ENCODE data around the gene MROH9. TPM values are rescaled to one million over a fixed set of nuclear protein-coding genes. Genes with fewer than 3 reads are reported as not detected.

Gene MROH9
- total and polyA plus RNA-seq, 2 of the 8 experiments (the other 6 are each of a cell fraction or from before 2014, with no cell fraction given): not detected

DNA sequence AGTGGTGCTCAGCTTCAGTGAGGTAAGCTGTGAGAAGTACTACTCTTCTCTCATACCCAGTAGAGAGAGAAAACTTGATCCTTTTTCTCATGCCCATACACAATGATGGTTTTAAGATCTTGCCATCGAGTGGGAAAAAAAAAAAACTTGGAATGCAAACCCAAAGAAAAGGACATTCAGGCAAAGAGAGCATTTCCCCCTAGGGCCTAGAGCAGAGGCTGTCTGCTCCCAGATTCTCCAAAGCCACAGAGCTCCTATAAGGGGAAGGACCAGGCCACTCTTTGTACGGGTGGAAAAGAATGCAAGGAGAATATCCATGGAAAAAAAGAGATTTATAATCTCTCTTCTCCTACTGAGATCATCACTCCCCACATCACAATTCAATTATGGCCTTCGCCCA is 34.9 kb downstream of the MROH9 start (continued):
- TF ChIP-seq, protein P1, sequence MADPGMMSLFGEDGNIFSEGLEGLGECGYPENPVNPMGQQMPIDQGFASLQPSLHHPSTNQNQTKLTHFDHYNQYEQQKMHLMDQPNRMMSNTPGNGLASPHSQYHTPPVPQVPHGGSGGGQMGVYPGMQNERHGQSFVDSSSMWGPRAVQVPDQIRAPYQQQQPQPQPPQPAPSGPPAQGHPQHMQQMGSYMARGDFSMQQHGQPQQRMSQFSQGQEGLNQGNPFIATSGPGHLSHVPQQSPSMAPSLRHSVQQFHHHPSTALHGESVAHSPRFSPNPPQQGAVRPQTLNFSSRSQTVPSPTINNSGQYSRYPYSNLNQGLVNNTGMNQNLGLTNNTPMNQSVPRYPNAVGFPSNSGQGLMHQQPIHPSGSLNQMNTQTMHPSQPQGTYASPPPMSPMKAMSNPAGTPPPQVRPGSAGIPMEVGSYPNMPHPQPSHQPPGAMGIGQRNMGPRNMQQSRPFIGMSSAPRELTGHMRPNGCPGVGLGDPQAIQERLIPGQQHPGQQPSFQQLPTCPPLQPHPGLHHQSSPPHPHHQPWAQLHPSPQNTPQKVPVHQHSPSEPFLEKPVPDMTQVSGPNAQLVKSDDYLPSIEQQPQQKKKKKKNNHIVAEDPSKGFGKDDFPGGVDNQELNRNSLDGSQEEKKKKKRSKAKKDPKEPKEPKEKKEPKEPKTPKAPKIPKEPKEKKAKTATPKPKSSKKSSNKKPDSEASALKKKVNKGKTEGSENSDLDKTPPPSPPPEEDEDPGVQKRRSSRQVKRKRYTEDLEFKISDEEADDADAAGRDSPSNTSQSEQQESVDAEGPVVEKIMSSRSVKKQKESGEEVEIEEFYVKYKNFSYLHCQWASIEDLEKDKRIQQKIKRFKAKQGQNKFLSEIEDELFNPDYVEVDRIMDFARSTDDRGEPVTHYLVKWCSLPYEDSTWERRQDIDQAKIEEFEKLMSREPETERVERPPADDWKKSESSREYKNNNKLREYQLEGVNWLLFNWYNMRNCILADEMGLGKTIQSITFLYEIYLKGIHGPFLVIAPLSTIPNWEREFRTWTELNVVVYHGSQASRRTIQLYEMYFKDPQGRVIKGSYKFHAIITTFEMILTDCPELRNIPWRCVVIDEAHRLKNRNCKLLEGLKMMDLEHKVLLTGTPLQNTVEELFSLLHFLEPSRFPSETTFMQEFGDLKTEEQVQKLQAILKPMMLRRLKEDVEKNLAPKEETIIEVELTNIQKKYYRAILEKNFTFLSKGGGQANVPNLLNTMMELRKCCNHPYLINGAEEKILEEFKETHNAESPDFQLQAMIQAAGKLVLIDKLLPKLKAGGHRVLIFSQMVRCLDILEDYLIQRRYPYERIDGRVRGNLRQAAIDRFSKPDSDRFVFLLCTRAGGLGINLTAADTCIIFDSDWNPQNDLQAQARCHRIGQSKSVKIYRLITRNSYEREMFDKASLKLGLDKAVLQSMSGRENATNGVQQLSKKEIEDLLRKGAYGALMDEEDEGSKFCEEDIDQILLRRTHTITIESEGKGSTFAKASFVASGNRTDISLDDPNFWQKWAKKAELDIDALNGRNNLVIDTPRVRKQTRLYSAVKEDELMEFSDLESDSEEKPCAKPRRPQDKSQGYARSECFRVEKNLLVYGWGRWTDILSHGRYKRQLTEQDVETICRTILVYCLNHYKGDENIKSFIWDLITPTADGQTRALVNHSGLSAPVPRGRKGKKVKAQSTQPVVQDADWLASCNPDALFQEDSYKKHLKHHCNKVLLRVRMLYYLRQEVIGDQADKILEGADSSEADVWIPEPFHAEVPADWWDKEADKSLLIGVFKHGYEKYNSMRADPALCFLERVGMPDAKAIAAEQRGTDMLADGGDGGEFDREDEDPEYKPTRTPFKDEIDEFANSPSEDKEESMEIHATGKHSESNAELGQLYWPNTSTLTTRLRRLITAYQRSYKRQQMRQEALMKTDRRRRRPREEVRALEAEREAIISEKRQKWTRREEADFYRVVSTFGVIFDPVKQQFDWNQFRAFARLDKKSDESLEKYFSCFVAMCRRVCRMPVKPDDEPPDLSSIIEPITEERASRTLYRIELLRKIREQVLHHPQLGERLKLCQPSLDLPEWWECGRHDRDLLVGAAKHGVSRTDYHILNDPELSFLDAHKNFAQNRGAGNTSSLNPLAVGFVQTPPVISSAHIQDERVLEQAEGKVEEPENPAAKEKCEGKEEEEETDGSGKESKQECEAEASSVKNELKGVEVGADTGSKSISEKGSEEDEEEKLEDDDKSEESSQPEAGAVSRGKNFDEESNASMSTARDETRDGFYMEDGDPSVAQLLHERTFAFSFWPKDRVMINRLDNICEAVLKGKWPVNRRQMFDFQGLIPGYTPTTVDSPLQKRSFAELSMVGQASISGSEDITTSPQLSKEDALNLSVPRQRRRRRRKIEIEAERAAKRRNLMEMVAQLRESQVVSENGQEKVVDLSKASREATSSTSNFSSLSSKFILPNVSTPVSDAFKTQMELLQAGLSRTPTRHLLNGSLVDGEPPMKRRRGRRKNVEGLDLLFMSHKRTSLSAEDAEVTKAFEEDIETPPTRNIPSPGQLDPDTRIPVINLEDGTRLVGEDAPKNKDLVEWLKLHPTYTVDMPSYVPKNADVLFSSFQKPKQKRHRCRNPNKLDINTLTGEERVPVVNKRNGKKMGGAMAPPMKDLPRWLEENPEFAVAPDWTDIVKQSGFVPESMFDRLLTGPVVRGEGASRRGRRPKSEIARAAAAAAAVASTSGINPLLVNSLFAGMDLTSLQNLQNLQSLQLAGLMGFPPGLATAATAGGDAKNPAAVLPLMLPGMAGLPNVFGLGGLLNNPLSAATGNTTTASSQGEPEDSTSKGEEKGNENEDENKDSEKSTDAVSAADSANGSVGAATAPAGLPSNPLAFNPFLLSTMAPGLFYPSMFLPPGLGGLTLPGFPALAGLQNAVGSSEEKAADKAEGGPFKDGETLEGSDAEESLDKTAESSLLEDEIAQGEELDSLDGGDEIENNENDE (IDR thresholded peaks at IDR 0.05; ENCODE audit: insufficient replicate concordance, low read length): no peak
- no peak for TF ChIP-seq NANOG (IDR thresholded peaks at IDR 0.05; ENCODE audit: insufficient read depth, low read depth, low read length, poor library complexity, severe bottlenecking)
- TF ChIP-seq FOSL1 (IDR thresholded peaks at IDR 0.05; ENCODE audit: insufficient read depth, low read depth, low read length): no peak
- TF ChIP-seq CEBPB (IDR thresholded peaks at IDR 0.05; ENCODE audit: low read depth, low read length): no peak
- TF ChIP-seq TAF1 (IDR thresholded peaks at IDR 0.05; ENCODE audit: low read depth, low read length): no peak
- TF ChIP-seq SAP30 (IDR thresholded peaks at IDR 0.05; ENCODE audit: insufficient read depth, insufficient replicate concordance, low read length): no peak
